ENCODE measurements around the gene ECE1.

Gene ECE1

GRCh38 chr1:21305155-21305899 lies 15.1 kb upstream of the ECE1 start:
- Mint-ChIP-seq H3K27ac (no peak overlapping the region), H3K27me3 (no peaks in the 10 kb centered on the region), H3K9me3 (no peaks in the 10 kb centered on the region), H3K4me1 (ENCODE audit: low read depth) (peaks cover 79% of the 10 kb centered on the region), H3K36me3 (ENCODE audit: low read depth) (peaks cover 14% of the 10 kb centered on the region), H3K4me3 (no peak overlapping the region)

DNA sequence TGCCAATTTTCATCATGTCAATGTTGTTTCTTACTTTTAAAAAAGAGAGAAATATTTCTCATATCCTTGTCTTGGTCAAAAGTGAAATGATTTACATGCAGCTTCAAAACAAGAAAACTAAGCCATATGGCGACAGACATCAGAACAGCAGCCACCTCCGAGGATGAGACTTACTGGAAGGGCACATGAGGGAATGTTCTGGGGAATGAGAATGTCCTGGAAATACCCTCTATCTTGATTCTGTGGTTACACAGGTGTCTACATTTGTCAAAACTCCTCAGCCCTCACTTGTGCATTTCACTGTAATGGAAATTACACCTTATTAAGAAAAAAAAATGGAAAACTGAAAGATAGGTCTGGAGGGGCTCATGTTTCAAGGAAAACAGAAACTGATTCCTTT lies 14.2 kb upstream of the ECE1 start:
- Mint-ChIP-seq H3K4me1 (ENCODE audit: low read depth) (peaks cover 81% of the 10 kb centered on the region), H3K4me3 (no peak overlapping the region)

GRCh38 chr1:21302747-21303715 lies 12.8 kb upstream of the ECE1 start:
- H3K27ac Mint-ChIP-seq: peak overlapping the region; percentile 70

More for the DNA sequence above, 14.2 kb upstream of the ECE1 start:
- Mint-ChIP-seq H3K36me3 (ENCODE audit: low read depth) (peaks cover 10% of the 10 kb centered on the region), H3K27ac (peak overlapping the region; percentile 18), H3K27me3 (no peaks in the 10 kb centered on the region), H3K9me3 (no peaks in the 10 kb centered on the region)

GRCh38 chr1:21301794-21302440 lies 11.7 kb upstream of the ECE1 start:
- no peak overlapping the region for H3K4me3 Mint-ChIP-seq
- H3K4me1 Mint-ChIP-seq (ENCODE audit: low read depth): peaks cover 81% of the 10 kb centered on the region
- no peak overlapping the region for H3K27ac Mint-ChIP-seq
- H3K36me3 Mint-ChIP-seq (ENCODE audit: low read depth): peaks cover 14% of the 10 kb centered on the region
- no peaks in the 10 kb centered on the region for H3K27me3 Mint-ChIP-seq
- no peaks in the 10 kb centered on the region for H3K9me3 Mint-ChIP-seq

More at GRCh38 chr1:21302747-21303715, 12.8 kb upstream of the ECE1 start:
- Mint-ChIP-seq H3K4me3 (no peak overlapping the region), H3K9me3 (no peaks in the 10 kb centered on the region), H3K4me1 (ENCODE audit: low read depth) (peaks cover 81% of the 10 kb centered on the region), H3K36me3 (ENCODE audit: low read depth) (peaks cover 15% of the 10 kb centered on the region), H3K27me3 (no peaks in the 10 kb centered on the region)

DNA sequence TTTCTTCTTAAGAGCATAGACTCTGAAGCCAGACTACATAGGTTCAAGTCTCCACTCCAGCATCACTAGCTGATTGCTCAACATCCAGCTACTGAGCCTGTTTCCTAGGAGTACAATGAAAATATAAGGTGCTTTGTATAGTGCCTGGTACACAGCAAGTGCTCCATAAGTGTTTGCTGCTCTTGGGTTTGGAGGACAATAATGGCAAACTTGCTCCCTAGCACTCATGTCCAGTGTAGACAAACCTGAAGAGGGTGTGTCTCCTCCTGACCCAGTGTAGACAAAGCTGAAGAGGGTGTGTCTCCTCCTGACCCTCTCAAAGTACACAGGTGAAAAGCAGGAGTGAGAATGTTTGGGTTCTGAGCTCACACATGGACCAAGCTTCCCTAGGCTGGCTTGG lies 10.5 kb upstream of the ECE1 start:
- peaks cover 86% of the 10 kb centered on the region for H3K4me1 Mint-ChIP-seq (ENCODE audit: low read depth)
- no peak overlapping the region for H3K4me3 Mint-ChIP-seq
- H3K9me3 Mint-ChIP-seq: no peaks in the 10 kb centered on the region
- H3K36me3 Mint-ChIP-seq (ENCODE audit: low read depth): peaks cover 13% of the 10 kb centered on the region
- H3K27me3 Mint-ChIP-seq: no peaks in the 10 kb centered on the region
- peak overlapping the region; percentile 49 for H3K27ac Mint-ChIP-seq

DNA sequence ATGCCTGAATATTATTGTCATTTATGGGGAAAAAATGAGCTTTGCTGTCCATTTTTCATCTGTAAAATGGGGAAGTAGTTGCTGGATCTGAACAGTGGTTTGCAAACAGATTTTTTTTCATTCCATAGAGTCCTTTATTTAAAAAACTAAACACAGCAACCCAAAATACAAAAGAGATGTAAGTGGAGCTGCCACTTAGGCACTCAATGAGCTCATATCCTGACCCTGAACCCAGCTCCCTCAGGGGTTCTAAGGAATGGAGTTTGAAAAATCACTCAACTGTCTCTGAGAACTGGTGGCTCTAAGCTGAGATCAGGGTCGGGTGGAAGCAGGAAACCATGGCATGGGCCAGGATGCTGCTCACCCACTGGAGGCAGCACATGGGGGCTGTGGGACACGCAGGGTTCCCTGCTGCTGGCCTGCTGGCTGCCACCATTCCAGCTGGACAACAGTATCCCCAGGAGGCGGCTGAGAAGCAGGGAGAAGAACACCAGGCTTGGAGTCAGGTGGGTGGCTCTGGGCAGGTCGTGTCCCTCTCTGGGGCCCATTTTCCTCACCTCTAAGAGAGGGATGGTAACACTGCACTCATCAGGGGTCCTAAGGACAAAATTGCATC lies 9.6 kb upstream of the ECE1 start:
- H3K4me3 Mint-ChIP-seq: no peak overlapping the region
- no peaks in the 10 kb centered on the region for H3K9me3 Mint-ChIP-seq
- peaks cover 13% of the 10 kb centered on the region for H3K36me3 Mint-ChIP-seq (ENCODE audit: low read depth)
- no peaks in the 10 kb centered on the region for H3K27me3 Mint-ChIP-seq
- H3K27ac Mint-ChIP-seq: peak overlapping the region; percentile 81
- H3K4me1 Mint-ChIP-seq (ENCODE audit: low read depth): peaks cover 87% of the 10 kb centered on the region

GRCh38 chr1:21298981-21299391 lies 8.7 kb upstream of the ECE1 start:
- Mint-ChIP-seq H3K9me3 (no peaks in the 10 kb centered on the region), H3K27ac (peak overlapping the region; percentile 81), H3K27me3 (no peaks in the 10 kb centered on the region), H3K36me3 (ENCODE audit: low read depth) (peaks cover 13% of the 10 kb centered on the region), H3K4me1 (ENCODE audit: low read depth) (peaks cover 89% of the 10 kb centered on the region), H3K4me3 (peak overlapping the region; percentile 14)

DNA sequence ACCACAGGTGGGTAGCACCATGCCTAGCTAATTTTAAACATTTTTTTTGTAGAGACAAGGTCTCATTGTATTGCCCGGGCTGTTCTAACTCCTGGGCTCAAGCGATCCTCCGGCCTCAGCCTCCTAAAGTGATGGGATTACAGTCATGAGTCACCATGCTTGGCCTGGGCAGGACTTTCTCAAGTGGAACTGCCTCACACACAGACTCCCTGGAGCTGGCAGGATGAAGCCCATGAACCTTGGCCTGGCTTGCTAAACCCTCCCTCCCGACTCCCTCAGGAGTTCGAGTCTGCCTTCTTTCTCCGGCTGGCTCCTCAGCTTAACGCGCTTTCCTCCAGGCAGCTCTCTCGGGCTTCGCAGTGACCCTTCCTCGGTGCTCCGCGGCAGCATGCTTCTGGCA lies 7.7 kb upstream of the ECE1 start:
- Mint-ChIP-seq H3K4me1 (ENCODE audit: low read depth) (peaks cover 92% of the 10 kb centered on the region), H3K36me3 (ENCODE audit: low read depth) (peaks cover 13% of the 10 kb centered on the region), H3K9me3 (no peaks in the 10 kb centered on the region), H3K4me3 (no peak overlapping the region), H3K27ac (peak overlapping the region; percentile 76), H3K27me3 (no peaks in the 10 kb centered on the region)

DNA sequence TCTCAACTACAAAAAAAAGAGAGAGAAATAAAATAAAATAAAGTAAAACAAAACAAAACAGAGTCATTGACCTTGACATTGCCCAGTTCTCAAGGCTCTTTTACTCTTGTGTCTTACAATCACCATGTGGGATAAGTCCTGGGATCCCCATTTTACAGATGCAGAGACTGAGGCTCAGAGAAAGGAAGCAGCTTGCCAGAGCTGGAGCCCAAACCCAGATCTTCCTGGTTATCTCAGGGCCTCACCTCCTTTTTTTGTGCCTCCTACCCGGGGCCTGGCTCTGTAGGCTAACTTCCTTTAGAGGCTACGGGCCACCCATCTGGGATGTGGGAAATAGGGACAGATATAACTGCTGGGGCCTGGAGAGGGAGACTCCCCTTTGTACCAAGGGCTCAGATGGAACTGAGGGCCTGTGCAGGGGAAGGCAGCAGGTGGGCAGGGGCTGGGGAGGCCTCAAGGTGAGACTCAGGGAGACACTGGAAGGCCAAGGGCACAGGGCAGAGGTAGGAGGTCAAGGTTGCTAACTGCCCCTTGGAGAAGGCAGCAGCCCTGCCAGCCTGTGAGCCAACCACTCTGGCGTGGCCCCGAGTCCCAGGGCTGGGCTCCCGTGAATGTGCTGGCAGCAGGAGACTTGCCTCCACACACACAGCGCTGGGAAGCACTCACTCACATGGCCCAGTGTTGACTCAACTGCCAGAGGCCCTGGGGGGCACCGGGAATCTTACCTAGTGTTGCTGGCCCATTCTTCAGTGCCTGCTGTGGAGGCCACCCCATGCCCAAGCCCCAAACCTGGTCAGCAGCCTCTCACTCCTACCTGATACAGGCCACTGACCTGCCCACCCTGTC lies 6.5 kb upstream of the ECE1 start:
- no peaks in the 10 kb centered on the region for H3K27me3 Mint-ChIP-seq
- peaks cover 92% of the 10 kb centered on the region for H3K4me1 Mint-ChIP-seq (ENCODE audit: low read depth)
- H3K4me3 Mint-ChIP-seq: peak overlapping the region; percentile 49
- H3K36me3 Mint-ChIP-seq (ENCODE audit: low read depth): peaks cover 19% of the 10 kb centered on the region
- H3K27ac Mint-ChIP-seq: peak overlapping the region; percentile 99
- no peaks in the 10 kb centered on the region for H3K9me3 Mint-ChIP-seq

- H3K9me3 Mint-ChIP-seq: no peaks in the 10 kb centered on the region
- H3K27ac Mint-ChIP-seq: peak overlapping the region; percentile 99
- peak overlapping the region; percentile 49 for H3K4me3 Mint-ChIP-seq
- peaks cover 99% of the 10 kb centered on the region for H3K4me1 Mint-ChIP-seq (ENCODE audit: low read depth)
- peaks cover 19% of the 10 kb centered on the region for H3K36me3 Mint-ChIP-seq (ENCODE audit: low read depth)
- no peaks in the 10 kb centered on the region for H3K27me3 Mint-ChIP-seq
These were observed 5.3 kb upstream of the ECE1 start for GRCh38 chr1:21295545-21295944.

GRCh38 chr1:21295002-21295401 lies 4.7 kb upstream of the ECE1 start:
- H3K9me3 Mint-ChIP-seq: no peaks in the 10 kb centered on the region
- peaks cover 19% of the 10 kb centered on the region for H3K36me3 Mint-ChIP-seq (ENCODE audit: low read depth)
- H3K4me1 Mint-ChIP-seq (ENCODE audit: low read depth): peaks cover 94% of the 10 kb centered on the region
- H3K4me3 Mint-ChIP-seq: peak overlapping the region; percentile 85
- peak overlapping the region; percentile 99 for H3K27ac Mint-ChIP-seq
- H3K27me3 Mint-ChIP-seq: no peaks in the 10 kb centered on the region

GRCh38 chr1:21294266-21294989 lies 4.2 kb upstream of the ECE1 start:
- H3K9me3 Mint-ChIP-seq: no peaks in the 10 kb centered on the region
- H3K4me3 Mint-ChIP-seq: peak overlapping the region; percentile 85
- H3K4me1 Mint-ChIP-seq (ENCODE audit: low read depth): peaks cover 92% of the 10 kb centered on the region
- peak overlapping the region; percentile 99 for H3K27ac Mint-ChIP-seq
- peaks cover 19% of the 10 kb centered on the region for H3K36me3 Mint-ChIP-seq (ENCODE audit: low read depth)
- H3K27me3 Mint-ChIP-seq: no peaks in the 10 kb centered on the region

- Mint-ChIP-seq H3K4me1 (ENCODE audit: low read depth) (peaks cover 91% of the 10 kb centered on the region), H3K9me3 (no peaks in the 10 kb centered on the region), H3K4me3 (peak overlapping the region; percentile 85), H3K27ac (peak overlapping the region; percentile 99), H3K27me3 (no peaks in the 10 kb centered on the region), H3K36me3 (ENCODE audit: low read depth) (peaks cover 15% of the 10 kb centered on the region)
These were observed 3.4 kb upstream of the ECE1 start for GRCh38 chr1:21293537-21294265.

All from stimulated activated naive CD8-positive, alpha-beta T cell treated with anti-CD3 and anti-CD28 coated beads, Interleukin-15, Interleukin-2, amounts not matched to agents 100 ng/mL and 50 ng/mL, for 24 hours (primary cell).